ENCODE data around the gene TBC1D17.

TBC1D17 gene

DNA sequence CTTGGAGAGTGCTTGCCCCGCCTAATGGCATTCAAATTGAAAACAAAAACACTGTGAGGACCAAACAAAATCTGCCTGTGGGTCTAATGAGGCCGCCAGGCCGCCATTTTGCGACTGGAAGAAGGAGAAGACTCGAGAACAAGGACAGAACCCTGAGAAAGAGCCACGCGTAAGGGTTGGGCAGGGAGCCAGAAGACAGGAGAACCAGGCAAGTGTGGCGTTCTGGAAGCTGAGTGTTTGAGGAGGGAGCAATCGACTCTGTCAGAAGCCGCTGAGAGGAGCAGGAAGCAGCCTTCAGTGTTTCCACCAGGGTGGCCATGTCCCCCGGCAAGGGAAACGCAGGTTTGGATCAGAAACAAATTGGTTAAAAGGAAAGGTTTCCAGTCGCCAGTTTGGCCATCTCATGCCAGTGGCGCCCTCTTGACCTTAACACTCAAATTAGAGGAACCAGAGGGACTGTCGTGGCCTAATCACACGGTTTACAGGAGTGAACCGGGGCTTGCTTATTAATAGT is 36.7 kb upstream of the TBC1D17 start:
- TF ChIP-seq, protein P1, sequence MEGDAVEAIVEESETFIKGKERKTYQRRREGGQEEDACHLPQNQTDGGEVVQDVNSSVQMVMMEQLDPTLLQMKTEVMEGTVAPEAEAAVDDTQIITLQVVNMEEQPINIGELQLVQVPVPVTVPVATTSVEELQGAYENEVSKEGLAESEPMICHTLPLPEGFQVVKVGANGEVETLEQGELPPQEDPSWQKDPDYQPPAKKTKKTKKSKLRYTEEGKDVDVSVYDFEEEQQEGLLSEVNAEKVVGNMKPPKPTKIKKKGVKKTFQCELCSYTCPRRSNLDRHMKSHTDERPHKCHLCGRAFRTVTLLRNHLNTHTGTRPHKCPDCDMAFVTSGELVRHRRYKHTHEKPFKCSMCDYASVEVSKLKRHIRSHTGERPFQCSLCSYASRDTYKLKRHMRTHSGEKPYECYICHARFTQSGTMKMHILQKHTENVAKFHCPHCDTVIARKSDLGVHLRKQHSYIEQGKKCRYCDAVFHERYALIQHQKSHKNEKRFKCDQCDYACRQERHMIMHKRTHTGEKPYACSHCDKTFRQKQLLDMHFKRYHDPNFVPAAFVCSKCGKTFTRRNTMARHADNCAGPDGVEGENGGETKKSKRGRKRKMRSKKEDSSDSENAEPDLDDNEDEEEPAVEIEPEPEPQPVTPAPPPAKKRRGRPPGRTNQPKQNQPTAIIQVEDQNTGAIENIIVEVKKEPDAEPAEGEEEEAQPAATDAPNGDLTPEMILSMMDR (IDR thresholded peaks at IDR 0.05; ENCODE audit: low read depth, low read length) = no peak
- DNase-seq (ENCODE audit: extremely low read depth, low read depth) = no peak

- no peak for DNase-seq (ENCODE audit: extremely low read depth, low read depth)
- TF ChIP-seq, protein P1 (IDR thresholded peaks at IDR 0.05; ENCODE audit: low read depth, low read length) = no peak
Measured at GRCh38 chr19:49843265-49843664, 34.2 kb upstream of the TBC1D17 start.

GRCh38 chr19:49844138-49845095 is 33.1 kb upstream of the TBC1D17 start:
- TF ChIP-seq, protein P1 (IDR thresholded peaks at IDR 0.05; ENCODE audit: low read depth, low read length) = no peak
- no peak for DNase-seq (ENCODE audit: extremely low read depth, low read depth)

DNA sequence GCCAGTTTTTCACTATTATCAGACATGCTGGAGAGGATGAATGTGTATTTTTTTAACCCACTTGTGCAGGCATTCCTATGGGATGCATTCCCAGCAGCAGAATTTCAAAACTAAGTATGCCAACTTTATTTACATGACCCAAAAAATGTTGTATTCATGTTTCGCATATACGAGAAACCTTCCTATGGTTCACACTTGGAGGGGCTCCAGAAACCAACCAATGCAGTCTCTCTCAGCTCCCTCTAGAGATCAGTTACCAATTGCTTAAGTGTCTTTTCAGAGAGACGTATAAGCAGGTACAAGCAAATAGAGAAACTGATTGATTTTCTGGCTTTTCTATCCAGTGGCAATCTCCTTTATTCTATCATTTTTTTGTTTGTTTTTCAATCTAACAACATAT is 32.1 kb upstream of the TBC1D17 start:
- DNase-seq (ENCODE audit: extremely low read depth, low read depth) = no peak
- TF ChIP-seq, protein P1 (IDR thresholded peaks at IDR 0.05; ENCODE audit: low read depth, low read length) = no peak

GRCh38 chr19:49846408-49846807 is 31.1 kb upstream of the TBC1D17 start:
- TF ChIP-seq, protein P1 (IDR thresholded peaks at IDR 0.05; ENCODE audit: low read depth, low read length) = no peak

DNA sequence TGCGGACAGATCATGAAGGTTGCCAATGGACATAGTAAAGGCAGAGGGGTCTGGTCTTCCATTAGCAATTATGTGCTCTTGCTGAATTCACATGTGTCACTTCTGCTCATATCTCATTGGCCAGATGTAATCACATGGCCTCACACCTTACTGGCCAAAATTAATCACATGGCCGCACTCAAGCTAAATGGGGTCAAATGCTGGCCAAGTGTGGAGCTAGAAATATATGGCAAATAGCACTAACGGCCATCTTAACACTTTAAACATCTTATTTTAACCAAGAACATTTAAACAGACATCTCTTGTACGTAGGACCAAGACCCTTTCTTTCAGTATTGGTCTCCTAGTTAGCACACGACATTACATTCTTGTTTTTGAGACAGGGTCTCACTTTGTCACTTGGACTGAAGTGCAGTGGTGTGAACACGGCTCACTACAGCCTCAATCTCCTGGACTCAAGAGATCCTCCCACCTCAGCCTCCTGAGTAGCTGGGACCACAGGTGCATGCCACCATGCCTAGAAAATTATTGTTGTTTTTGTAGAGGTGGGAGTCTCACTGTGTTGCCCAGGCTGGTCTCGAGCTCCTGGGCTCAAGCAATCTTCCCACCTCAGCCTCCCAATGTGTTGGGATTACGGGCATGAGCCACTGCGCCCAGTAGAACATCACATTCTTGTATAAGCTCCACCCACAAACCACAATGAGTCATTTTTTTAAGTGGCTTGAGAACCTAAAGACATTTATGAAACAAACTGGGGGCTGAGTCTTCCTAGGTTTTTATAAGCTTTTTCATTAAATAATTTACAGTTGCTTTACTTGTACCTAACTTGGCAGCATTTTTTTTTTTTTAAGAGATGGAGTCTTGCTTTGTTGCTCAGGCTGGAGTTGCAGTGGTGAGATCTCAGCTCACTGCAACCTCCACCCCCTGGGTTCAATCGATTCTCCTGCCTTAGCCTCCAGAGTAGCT is 29.5 kb upstream of the TBC1D17 start:
- TF ChIP-seq, protein P1 (IDR thresholded peaks at IDR 0.05; ENCODE audit: low read depth, low read length) = no peak
- no peak for DNase-seq (ENCODE audit: extremely low read depth, low read depth)

More at GRCh38 chr19:49846408-49846807, 31.1 kb upstream of the TBC1D17 start:
- no peak for DNase-seq (ENCODE audit: extremely low read depth, low read depth)

Measured in AG09319 (cell line).